Right lobe of liver (tissue), 6 donors: ENCODE measurements around the gene CD99. TPM values are rescaled to one million over a fixed set of nuclear protein-coding genes. Genes with fewer than 3 reads are reported as not detected.
"Not testable (repeated sequence)": the region's sequence is repeated elsewhere in the genome, so short reads cannot be mapped to it uniquely, and the experiment has no call there.

Source experiments
- ATAC-seq, 4 donors: fragments of 200-7000 bp; cut with Tn5 transposase; one replicate each; pipeline ENCODE4 v1.9.1; 2020; ENCODE audit warnings: mild to moderate bottlenecking in 4 of 4, moderate library complexity in 4 of 4
- DNase-seq, 3 donors: peaks; one replicate each; pipeline ENCODE4 v3.0.0-alpha.2; 2020
- H3K27ac ChIP-seq, 3 donors: fragments of 200-600 bp; one replicate each; pipeline ENCODE4 v1.8.0; 2022
- H3K27me3 ChIP-seq, 2 donors: fragments of 200-600 bp; one replicate each; pipeline ENCODE4 v1.8.0; 2022
- H3K36me3 ChIP-seq, 4 donors: fragments of 200-600 bp; sonication (generic) in 1 of 4; one replicate each; pipeline versions ENCODE4 v1.5.1 to v1.8.0; 2017 to 2022; ENCODE audit warnings: control low read depth in 1 of 4
- H3K4me1 ChIP-seq, 4 donors: fragments of 200-600 bp; sonication (generic) in 1 of 4; one replicate each; pipeline versions ENCODE4 v1.5.1 to v1.8.0; 2017 to 2022; ENCODE audit warnings: control low read depth in 1 of 4
- H3K4me3 ChIP-seq, 3 donors: fragments of 200-600 bp; one replicate each; pipeline ENCODE4 v1.8.0; 2022
- H3K9me3 ChIP-seq, 4 donors: fragments of 200-600 bp; sonication (generic) in 1 of 4; one replicate each; pipeline versions ENCODE4 v1.5.1 to v1.8.0; 2017 to 2022; ENCODE audit warnings: control low read depth in 1 of 4
- POLR2A ChIP-seq: fragments of 450-650 bp; IDR thresholded peaks from one replicate; pipeline ENCODE4 v1.6.1; 2017; ENCODE audit warnings: antibody characterized with exemption, mild to moderate bottlenecking
- WGBS: methylation state at CpG from one replicate; pipeline ENCODE4 v1.1.6; 2018; ENCODE audit warnings: low coverage, low lambda C conversion rate; ENCODE audit not compliant: insufficient coverage; ENCODE audit errors: missing lambda C conversion rate; 5-methylcytosine and 5-hydroxymethylcytosine counted together
- intact Hi-C, 2 donors: fragments of 100-400 bp; cut with DNase I; formaldehyde crosslinking; loops; one replicate each; pipeline versions ENCODE4 v1.11.2 to v1.14.1; 2022
- total RNA-seq, 6 experiments: library from RNA; depleted of rRNA in 2 of 6; stranded (reverse); fragments of >200 nt in 2 of 6; fragmentation: NEBNext Ultra II Directional in 3 of 6; extraction: Animal tissue kit (Norgen Biotek cat#: 25700) in 3 of 6; gene quantifications; one replicate each; pipeline versions ENCODE4 v1.1.0 to v1.2.4, GENCODE V29; 2016 to 2023
- TF ChIP-seq, protein P1 (sequence below), 4 donors: fragments of 200-600 bp in 3 of 4; fragments of 450-650 bp in 1 of 4; IDR thresholded peaks; one replicate each; pipeline versions ENCODE4 v1.5.1 to v1.8.0; 2016 to 2022; ENCODE audit warnings: antibody characterized with exemption in 4 of 4, mild to moderate bottlenecking in 2 of 4
- donor health status: DM: no; HTN: yes; CAD: no.
- donor health status: DM: no; HTN: no; CAD: no.
- donor health status: DM: no; HTN: no; CAD: no.
- donor health status: DM: no; HTN: yes; CAD: no.
- donor health status: DM: no; HTN: yes; CAD: no.

The CD99 gene
- total RNA-seq, 6 experiments from 2014 or later: 88.5 to 139 (median 119) TPM

DNA sequence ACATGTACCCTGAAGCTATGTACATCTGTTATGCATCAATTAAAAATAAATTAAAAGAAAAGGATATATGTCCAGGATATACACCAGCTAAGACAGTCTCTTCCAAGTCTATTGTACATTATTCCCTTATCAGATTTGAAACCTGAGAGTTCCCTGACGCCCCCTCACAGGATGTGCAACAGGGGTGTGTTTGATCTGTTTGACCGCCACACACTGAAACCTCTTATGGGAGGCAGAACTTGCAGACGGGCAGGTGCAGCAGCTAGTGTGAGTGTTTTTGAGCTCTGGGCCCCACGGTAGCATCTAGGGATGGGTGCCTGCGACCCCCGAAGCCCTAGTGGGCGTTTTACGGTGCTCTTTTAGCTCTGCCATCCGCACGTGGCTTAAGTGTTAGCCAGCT lies 65.5 kb downstream of the CD99 start:
- H3K27me3 ChIP-seq: no peaks in the 10 kb centered on the region
- intact Hi-C loops: no loop called here
- TF ChIP-seq, protein P1, sequence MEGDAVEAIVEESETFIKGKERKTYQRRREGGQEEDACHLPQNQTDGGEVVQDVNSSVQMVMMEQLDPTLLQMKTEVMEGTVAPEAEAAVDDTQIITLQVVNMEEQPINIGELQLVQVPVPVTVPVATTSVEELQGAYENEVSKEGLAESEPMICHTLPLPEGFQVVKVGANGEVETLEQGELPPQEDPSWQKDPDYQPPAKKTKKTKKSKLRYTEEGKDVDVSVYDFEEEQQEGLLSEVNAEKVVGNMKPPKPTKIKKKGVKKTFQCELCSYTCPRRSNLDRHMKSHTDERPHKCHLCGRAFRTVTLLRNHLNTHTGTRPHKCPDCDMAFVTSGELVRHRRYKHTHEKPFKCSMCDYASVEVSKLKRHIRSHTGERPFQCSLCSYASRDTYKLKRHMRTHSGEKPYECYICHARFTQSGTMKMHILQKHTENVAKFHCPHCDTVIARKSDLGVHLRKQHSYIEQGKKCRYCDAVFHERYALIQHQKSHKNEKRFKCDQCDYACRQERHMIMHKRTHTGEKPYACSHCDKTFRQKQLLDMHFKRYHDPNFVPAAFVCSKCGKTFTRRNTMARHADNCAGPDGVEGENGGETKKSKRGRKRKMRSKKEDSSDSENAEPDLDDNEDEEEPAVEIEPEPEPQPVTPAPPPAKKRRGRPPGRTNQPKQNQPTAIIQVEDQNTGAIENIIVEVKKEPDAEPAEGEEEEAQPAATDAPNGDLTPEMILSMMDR (IDR thresholded peaks at IDR 0.05): no peak
- no peak for TF ChIP-seq POLR2A
- H3K36me3 ChIP-seq: no peaks in the 10 kb centered on the region
- H3K9me3 ChIP-seq: no peaks in the 10 kb centered on the region
- no peak for DNase-seq
- no peak for ATAC-seq
- WGBS: 57% methylated on average over 10 of the region's 10 CpGs
- no peak overlapping the region for H3K4me3 ChIP-seq
- no peak overlapping the region for H3K27ac ChIP-seq
- H3K4me1 ChIP-seq: no peaks in the 10 kb centered on the region

GRCh38 chrX:2761246-2761645 lies 70.2 kb downstream of the CD99 start:
- intact Hi-C loops: no loop called here
- no peak overlapping the region for H3K27ac ChIP-seq
- DNase-seq (no peak), ATAC-seq (no peak)
- no peaks in the 10 kb centered on the region for H3K36me3 ChIP-seq
- no peaks in the 10 kb centered on the region for H3K4me1 ChIP-seq
- H3K9me3 ChIP-seq: no peaks in the 10 kb centered on the region
- H3K27me3 ChIP-seq: no peaks in the 10 kb centered on the region
- TF ChIP-seq, protein P1 (IDR thresholded peaks at IDR 0.05): no peak
- TF ChIP-seq POLR2A: no peak
- 40% methylated on average over 1 of the region's 2 CpGs for WGBS
- no peak overlapping the region for H3K4me3 ChIP-seq

- DNase-seq, H3K36me3 ChIP-seq, H3K4me1 ChIP-seq, ATAC-seq, H3K27me3 ChIP-seq, H3K27ac ChIP-seq, intact Hi-C loops, H3K4me3 ChIP-seq, H3K9me3 ChIP-seq: not testable (repeated sequence)
- WGBS: 52% methylated on average over 3 of the region's 4 CpGs
These were observed 71.6 kb downstream of the CD99 start for GRCh38 chrX:2762671-2763070.

DNA sequence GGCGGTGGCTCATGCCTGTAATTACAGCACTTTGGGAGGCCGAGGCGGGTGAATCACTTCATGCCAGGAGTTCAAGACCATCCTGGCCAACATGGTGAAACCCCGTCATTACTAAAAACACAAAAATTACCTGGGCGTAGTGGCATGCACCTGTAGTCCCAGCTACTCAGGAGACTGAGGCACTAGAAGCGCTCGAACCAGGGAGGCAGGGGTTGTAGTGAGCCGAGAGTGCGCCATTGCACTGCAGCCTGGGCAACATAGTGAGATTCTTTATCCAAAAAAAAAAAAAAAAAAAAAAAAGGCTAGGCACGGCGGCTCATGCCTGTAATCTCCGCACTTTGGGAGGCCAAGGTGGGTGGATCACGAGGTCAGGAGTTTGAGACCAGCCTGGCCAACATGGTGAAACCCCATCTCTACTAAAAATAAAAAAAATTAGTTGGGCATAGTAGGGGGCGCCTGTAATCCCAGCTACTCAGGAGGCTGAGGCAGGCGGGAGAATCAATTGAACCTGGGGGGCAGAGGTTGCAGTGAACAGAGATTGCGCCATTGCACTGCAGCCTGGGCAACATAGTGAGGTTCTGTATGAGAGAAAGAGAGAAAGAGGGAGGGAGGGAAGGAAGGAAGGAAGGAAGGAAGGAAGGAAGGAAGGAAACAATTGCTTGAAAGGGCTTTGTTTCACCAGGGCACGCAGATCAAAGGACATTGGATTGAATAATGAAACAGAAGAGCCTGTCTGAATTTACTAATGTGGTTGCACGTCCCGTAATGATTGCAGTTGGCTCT lies 73.9 kb downstream of the CD99 start:
- intact Hi-C loops, DNase-seq, H3K4me1 ChIP-seq, H3K4me3 ChIP-seq, H3K27me3 ChIP-seq, H3K36me3 ChIP-seq, H3K9me3 ChIP-seq, H3K27ac ChIP-seq, ATAC-seq: not testable (repeated sequence)
- 75% methylated on average over 17 of the region's 19 CpGs for WGBS

DNA sequence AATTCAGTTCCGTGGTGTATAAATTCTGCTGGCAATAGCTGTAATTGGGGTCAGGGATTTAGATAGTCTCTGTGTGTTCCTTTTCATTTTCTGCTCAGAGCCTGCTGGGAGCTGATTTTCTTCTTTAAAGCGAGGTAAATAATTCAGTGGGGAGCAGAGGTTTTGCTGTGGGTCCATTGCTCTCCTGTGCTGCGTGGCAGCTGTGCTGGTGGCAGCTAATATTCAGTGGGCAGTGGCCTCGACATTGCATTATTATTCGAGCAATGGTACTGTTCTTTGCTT lies 74.4 kb downstream of the CD99 start:
- DNase-seq (no peak), ATAC-seq (no peak)
- Histone ChIP-seq H3K36me3 (no peaks in the 10 kb centered on the region), H3K4me3 (no peak overlapping the region), H3K9me3 (no peaks in the 10 kb centered on the region), H3K27ac (no peak overlapping the region), H3K27me3 (no peaks in the 10 kb centered on the region), H3K4me1 (no peaks in the 10 kb centered on the region)
- intact Hi-C loops: no loop called here
- 57% methylated on average over 5 of the region's 5 CpGs for WGBS
- TF ChIP-seq, protein P1 (IDR thresholded peaks at IDR 0.05): no peak
- TF ChIP-seq POLR2A: no peak
